Amygdala (tissue), 56 donors: ENCODE data around the gene LRRN3.

Experiments used
- DNase-seq, 56 donors: peaks; one replicate each; lab custom pipeline; 2025; lab: John Stamatoyannopoulos, UW

The LRRN3 gene

DNA sequence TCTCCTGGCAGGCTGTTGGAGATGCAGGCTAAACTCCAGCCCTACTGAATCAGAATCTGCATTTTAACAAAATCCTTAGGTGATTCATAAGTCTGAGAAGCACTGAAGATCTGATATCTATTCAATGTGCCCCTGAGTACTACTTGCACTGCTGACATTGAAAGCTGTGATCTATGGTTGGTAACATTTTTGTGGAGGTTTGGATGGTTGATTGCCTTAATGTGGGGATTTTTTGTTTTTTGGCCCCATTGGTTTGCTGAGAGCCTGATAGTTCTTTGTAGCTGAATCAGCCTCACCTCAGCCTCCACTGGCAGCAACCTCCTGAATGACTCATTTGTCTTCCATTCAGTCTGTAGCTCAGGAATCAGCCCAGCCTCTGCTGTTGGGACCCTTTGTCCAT lies 14.7 kb upstream of the LRRN3 start:
- DNase-seq, result no peak

DNA sequence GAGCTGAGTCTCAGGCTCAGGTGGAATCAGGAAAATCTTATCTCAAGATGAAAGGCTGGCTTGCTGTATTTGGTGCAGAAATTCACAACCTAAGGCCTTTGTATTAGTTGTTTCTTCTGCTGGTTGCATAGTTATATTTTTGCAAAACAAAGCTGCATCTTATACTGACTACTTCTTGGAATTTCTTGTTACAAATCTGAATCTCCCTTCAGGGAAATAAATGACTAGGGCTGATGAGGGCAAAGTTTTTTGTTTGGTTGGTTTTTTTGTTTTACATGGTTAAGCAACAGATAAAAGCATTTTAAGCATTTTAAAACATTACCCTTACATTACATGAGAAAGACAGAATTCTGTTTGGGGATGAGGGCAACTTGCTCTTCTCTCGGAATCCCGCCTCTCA lies 13.9 kb upstream of the LRRN3 start:
- no peak for DNase-seq

DNA sequence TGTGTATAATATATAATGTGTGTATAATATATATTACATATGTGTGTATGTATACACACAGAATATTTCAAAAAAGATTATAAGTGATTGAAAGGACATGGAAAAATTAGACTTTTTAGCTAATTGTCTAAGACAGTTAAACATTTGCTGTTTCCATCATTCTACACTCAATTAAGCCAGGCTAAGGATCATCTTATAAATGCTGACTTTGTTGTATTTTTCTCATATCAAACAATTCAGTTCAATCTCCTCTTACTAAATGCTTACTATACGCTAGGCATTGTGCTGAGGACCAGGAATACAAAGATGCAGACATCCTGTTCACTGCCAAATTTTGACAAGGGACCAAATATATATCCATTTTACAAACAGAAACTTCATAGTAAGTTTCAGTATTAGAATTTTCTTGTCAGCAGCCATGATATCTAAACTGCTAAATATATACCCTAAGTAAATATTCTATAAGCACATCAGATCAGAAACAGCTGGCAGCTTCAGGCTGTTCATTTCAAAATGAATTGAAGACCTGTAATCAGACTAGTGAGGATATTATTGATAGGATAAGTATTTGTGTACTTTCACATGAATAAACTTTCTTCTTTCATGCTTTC lies 10.3 kb upstream of the LRRN3 start:
- DNase-seq, result no peak

DNA sequence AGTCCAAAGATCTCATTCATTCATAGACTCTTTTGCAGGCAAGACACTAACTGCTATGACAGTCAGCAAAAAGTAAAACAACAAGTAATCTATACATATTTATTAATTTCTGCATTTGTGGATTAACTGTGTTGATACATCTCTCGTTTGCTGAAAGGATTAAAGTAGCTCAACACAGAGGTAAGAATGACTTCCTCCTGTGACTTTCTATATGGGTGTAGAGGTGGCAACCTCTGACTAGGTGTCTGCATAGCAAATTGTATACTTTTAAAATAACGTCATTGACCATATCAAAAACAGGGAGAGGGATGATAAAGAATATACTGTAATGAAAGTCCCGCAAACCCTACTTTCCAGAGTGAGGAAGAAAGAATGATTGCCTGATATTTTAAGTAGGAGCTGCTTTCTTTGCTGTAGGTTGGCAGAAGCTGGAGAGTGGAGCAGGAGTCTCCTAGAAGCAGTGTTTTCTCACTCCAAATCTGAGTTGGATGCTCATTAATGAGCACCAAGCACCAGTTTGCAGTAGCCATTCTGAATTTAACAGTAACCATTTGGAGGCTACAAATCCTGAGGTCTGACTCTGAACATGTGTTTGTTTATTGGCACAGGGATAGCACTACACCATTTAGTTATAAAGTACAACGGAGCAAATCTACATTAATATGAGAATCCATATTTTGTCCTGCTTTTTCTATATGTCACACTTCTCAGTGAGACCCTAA lies 9.2 kb upstream of the LRRN3 start:
- no peak for DNase-seq

DNA sequence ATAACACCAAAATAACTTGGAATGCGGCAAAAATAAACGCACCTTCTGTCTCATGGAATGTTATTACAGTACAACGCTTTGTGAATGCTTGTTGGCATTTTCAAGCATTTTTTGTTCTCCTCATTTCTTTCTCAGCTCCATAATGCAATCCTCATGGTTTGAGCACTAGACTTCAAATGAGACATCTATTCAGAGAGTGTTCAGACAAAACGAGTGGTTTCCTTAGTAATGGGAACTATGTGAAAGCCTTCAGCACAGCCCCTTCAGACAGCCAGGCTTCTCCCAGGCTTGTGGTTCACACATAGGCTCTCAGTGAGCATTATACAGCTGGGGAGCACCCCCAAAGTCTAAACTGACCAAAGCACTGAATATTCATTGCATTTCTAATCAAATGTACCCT lies 8.6 kb upstream of the LRRN3 start:
- DNase-seq, result peak in 6 of 56 donors; percentile 3 to 39 (median 10)

DNA sequence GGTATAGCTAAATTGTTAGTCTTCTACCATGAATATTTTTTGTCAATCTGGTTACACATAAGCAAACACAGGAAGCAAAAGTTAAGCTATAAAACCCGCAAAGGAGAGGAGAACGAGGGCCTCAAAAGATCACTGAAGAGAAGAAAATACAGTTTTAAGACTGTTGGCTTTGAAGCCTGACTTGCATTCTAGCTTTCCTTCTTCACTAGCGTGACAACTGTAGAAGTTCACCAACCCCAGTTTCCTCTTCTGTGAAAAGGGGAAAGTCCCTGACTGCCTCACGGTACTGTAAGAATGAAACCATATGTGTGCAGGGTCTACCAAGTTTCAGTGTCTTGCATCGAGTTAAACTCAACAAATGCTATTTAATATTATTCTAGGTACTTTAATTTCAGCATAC lies 7.5 kb upstream of the LRRN3 start:
- peak in 2 of 56 donors; percentile 2 to 9 for DNase-seq

DNA sequence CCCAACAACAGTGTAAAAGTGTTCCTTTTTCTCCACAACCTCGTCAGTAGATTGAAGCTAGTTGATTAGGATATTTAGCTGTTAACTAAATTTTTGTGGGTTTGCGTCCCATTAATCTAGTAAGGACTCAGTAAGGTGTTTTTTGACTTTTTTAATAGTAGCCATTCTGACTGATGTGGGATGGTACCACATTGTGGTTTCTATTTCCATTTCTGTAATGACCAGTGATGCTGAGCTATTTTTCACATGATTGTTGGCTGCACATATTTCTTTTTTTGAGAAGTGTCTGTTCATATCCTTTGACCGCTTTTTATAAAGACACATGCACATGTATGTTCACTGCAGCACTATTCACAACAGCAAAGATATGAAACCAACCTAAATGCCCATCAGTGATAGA lies 5.6 kb upstream of the LRRN3 start:
- no peak for DNase-seq

DNA sequence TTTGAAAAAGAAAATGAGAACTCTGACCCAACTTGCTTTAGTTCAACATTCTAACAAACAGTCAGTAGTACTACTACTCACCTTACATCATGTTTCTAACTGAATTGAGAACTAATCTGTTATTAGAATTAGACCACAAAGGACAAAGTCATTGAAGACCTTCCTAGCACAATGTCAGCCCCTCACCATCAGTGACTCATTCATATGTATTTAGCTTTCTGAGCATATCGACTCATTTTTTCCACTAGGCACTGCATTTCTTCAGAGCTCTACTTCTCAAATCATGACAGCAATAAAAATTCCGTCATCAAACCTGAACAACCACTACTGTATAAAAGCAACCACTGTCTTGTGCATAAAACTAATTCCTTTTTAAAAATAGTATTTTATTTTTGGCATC lies 4.4 kb upstream of the LRRN3 start:
- DNase-seq, result no peak

DNA sequence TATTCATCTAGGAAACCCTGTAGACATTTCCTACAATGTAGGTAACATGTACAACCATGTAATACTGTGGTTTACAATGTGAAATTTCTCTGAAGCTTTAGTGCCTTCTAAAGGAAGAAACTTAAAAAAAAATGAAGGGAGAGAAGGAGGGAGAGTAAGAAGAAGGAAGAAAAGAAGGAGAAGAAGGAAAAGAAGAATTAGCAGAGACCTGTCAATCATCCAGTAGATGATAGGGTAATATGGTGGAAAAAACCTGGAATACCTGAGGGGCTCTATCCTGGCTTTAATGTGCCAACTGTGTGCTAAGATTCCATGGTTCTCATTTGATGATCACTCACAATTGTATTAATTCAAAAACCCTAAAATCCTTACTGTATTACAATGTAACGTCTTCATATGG lies 2.6 kb upstream of the LRRN3 start:
- no peak for DNase-seq

DNA sequence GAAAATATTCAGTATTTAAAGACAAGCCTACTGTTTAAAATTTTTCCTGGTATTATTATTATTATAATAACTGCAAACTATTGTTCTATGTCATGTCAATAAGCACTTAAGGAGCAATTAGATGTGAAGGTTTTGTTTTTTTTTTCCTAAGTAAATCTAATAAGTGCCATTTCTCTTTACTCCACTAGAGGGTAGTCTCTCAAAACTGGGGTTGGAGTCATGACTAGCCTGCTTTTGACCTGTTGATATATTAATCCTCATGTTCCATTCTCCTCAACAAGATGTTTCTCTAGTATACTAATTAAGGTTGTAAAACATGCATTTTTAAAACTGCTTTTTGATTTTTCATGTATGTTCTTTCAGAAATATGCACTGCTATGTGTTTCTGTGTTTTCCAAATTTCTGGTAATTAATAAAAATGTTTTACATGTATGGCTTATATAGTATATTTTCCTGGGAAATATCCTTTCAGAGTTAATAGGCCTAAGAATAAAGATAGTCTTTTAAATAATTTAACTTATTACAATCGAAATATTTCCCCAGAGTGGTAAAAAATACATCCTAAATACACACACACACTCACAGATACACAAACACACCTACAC lies 1.0 kb upstream of the LRRN3 start:
- DNase-seq, result no peak

DNA sequence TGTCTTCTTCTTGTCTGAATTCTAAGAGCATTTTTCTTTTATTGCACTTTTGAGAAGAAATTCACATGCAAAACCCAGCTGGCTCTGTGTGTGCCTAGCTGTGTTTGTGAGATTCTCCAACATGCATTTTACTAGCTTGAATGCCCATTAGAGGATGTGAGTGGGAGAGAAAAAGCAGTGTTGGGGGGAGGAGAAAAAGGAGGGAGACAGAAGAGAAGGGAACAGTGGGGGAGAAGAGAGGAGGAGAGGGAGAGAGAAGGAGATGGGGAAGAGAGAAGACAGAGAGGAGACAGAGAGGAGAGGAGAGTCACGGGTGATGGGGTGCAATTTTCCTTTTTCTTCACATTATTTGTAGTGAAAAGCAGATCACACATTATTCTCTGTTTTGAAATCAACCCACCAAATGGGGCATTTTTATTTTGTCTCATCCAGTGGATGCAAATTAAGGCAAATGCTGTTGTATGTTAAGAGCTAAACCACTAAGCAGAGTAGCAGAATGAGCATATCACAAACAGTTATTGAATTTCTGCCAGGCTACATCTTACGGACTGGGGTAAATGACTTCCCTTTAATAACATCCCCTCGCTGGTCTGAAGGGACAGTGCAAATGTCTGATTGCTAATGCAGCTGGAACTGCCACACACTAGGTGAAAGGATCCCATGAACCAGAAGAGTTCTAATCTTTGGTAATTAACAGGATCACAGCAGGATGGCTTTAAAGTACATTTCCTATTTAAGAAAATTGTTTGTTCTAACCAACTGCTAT lies 849 bp downstream of the LRRN3 start:
- peak in 5 of 56 donors; percentile 5 to 24 (median 8) for DNase-seq

DNA sequence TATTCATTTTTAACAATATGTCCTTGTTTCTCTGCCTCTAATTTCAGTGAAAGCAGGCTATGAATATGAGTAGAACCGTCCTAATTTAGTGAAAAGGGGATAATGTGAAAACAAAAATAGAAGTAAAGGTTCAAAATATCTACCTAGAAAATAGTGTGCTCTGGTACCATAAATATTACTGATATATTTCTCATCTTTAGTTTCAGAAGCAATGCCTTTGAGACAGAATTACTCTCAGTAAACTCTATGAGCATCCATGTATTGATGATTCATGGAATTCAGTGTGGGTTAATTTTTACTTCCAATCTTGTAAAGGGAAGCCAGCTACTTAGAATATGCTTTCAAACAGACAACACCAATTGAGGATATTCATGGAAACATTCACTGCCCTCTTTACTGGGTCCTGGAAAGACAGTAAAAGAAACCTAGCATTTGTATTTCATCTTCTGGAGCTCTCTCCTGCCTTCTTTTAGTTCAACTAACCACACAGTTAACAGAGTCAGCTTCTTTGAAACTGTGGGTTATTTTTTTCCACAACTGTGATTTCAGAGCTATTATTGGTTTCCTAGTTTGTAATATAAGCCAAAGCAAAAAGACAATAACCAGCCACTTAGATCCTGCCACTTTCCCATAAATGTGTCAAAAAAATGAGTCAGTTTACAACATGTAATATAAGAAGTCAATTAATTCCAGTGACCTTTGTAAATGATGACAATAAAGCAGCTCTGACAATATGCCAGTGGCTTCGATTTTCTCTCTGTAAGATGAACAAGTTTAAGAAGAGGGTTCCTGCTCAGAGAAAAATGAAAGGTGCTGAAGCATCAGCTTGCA lies 1.7 kb downstream of the LRRN3 start:
- no peak for DNase-seq

DNA sequence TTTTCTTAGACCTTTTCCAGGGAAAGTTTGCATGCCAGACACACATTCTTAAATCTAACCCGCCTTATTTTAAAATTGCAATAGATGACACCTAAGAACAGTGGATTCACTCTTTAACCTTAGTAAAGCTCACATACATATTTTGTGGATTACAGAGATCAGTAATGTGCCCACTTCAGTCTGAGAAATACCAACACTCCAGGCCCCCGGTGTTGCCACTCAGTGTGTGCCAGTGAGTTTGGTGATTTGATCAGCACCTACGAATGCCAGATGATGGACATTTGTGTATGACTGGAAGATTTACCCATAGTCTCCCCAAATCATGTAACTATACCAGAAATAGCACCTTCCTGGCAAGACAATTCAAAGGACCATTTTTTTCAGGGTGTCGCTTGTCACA lies 2.6 kb downstream of the LRRN3 start:
- DNase-seq, result peak in 1 of 56 donors; percentile 2

DNA sequence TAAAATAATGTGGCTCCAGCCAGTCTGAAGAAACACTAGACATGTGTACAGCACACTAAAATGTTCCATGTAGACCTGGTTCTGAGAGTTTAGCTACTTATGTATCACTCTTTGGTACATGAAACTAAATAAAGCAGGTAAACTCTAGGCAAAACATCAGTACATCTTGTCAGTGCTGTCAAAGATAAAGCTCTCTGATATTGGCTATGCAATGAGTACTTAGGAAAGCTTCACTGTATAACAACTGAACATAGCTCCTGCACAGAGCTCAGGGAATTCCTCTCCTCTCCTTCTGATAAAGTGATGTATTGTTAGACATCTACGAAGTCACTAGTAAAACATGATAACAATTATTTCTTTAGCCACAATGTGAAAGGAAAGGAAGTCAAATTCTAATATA lies 3.5 kb downstream of the LRRN3 start:
- no peak for DNase-seq

DNA sequence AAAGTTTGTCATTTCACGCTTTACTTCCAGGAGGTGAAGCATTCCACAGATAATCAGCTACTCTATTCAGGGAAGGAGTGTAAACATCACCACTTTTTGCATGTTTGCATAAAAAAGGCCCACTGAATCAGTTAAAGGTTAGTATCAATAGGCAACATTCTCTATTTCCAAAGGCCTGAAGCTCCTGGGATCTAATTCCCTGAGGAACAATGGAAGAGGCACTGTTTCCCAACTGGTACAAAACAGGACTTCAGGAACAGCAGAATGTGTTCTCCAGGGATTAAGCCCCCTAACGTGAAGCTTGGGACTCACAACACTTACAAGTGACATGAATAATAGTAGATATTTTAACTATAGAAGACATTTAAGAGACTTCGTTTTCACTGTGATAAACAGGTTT lies 6.1 kb downstream of the LRRN3 start:
- no peak for DNase-seq

DNA sequence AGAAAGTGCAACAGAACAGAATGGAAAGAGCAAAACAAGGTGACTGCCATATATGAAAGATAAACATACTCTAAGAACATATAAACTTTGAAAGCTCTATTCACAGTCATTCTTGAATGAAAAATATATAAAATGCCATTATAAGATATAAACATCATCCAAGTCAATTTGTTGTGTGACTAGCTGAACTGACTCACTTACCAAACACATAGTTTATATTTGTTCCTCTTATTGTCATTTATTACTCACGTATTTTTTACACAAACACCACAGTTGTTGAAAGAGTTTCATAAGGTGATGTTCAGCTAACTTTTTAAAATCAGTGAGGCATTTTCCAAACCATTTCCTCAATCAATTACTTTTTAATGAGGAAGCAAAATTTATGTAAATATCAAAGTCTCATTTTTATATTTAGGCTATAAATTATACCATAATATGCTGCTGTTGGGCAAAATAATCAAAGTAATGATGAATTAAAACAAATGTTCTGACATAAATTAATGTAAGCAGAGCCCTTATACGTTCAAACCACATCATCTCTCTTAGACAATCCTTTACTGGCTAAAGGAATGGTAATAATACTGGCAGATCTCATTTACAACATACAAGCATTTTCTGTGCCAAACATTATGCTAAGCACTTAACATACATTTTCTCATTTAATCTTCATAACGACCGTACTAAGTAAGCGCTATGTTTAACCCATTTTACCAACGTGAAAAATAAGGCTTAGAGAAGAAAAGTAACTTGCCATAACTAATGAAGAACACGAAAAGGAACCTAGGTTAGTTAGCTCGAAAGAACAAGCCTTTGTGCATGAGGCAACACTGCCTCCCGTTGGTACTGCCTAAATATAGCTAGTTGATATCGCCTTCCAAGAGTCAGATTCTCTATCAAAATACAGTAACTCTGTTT lies 7.3 kb downstream of the LRRN3 start:
- DNase-seq, result peak in 10 of 56 donors; percentile 2 to 37 (median 11)

DNA sequence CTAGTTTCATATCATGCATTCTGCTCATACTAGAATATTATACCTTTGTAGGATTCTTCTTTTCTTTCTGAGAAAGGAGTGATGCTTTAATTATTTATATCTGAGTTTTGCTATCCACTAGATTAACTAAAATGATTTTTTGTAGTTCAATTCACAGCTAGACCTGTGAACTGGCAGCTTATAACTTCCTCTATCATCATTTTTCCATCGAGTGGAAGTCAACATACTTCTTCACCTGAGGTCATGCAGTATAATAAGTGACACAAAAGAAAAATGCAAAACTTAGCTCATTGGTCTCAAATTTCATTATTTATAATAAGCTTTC lies 8.0 kb downstream of the LRRN3 start:
- DNase-seq, result no peak

DNA sequence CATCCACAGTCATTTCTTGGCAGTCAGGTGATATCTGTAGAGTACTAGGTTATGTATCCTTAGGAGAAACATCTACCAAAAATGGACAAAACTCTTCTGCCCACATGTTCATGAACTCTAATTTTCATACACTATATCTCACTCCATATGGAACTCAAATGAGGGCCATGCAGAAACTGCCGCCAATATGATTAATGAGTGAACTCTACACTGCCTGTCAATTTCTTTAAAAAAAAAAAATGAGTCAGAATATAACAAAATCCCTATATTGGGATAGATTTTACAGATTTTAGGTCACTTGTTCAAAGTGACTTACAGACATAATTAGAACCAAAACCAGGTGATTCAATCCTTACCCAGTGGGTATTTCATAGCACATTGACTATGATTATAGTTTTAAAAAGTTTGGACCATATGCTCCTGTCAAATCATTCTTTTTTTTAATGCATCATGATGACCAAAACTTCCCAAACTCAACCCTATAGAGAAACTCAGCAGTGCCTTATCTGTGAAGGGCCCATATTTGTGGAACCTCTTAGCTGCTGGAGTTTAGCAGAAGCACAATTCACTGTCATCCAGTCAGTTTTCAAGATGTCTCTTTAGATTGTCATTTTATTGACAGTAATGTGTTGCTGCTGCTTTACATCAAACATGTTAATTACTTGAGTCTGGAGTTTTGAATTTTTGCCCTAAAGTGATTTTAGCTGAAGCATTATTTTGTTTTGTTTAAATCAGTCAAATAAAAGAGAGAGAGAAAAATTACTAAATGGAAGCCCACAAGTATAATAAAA lies 11.1 kb downstream of the LRRN3 start:
- DNase-seq, result no peak

DNA sequence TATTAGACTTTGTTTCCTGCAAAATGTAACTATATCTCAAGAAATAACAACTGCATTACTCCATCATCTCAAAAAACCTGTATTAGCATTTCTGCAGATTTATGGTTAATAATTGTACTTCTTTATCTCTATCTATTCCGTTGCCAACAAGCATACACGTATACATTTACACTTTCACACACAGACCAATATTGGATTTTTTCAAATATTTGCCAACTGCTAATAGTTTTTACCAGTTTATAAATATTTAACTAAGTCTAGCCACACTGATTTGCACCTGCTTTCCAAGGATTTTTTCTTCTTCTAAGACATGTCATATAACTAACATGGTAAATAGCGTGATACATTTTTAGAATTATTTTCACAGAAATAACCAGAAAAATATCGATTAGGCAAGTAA lies 12.2 kb downstream of the LRRN3 start:
- no peak for DNase-seq
